HG02884 (cell line): ENCODE measurements around the gene IL22RA1.

Experiments
- ATAC-seq: cut with Tn5 transposase; IDR thresholded peaks from one replicate; pipeline ENCODE4 v1.9.1; 2021; ENCODE audit warnings: mild to moderate bottlenecking, moderate library complexity; ENCODE audit not compliant: unreplicated experiment

The IL22RA1 gene

GRCh38 chr1:24117722-24118409, 25.1 kb downstream of the IL22RA1 start:
- no peak for ATAC-seq

GRCh38 chr1:24117132-24117531, 25.8 kb downstream of the IL22RA1 start:
- no peak for ATAC-seq

DNA sequence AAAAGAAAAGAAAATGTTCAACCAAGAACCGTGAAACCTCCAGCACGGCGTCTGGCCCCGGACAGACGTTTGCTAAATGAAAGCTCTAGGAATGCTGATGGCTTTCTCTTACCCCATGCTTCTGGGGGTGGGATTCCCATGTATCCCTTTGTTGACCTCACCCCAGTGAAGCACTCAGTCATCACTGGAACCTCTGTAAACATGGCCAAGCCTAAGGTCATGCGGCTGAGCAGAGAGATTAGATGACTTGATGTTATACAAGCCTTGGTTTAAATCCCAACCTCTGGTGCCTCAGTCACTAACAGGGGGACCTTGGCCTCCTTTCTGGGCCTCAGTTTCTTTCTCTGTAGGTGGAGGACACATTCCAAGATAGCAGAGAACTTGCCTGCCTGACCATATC, 28.2 kb downstream of the IL22RA1 start:
- ATAC-seq, result no peak

DNA sequence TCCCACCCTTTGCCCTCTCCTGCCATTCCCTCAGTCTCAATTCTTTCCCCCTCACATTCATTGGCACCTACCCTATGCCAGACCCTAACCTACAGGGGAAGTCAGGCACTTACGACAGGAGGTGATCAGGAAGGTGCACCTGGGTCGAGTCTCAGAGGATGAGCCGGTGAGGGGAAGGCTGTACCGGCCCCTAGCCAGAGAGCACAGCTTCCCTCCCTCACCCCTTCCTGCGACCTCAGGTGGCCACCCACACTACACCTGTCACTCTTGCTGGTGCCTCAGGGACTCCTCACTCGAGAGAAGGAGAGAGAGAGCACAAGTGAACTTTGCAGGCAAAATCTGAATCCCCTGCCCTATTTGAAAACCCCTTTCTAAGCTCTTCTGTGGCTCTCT, 29.3 kb downstream of the IL22RA1 start:
- ATAC-seq, result no peak

DNA sequence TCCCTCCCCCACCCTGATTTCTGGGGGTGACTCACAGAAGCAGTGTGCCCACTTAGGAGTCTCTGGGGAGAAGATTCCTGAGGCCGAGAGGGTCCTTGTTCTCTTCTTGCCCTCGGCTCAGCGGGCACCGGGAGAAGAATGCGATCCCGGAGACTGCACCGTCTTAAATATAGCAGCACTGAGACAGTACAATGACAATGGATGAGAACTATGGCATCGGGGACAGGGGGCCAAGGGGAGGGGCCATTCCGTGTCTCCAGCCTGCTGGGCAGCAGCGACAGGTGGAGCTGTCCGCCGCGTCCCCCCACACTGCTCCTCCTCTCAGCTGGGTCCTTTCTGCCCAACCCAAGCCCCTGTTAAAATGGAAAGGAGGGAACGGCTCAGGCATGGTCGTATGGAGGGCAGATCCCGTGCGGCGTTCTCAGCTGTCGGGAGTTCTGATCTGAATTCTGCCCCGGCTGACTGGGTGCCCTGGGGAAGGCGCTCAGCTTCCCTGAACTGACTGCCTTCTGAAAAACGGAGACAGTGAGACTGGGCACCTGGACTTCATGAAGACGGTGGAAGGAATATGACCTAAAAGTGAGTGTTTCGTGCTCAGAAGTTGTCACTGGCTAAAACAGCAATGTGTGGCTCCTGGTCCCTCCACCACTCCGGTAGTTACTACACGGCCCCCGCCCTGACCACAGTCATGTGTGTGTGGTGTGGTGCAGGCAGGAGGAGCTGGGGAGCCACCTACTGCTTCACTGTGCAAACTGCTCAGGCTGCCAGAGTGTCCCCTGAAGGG, 30.8 kb downstream of the IL22RA1 start, which contains the start of gene MYOM3:
Gene MYOM3 (minus strand): TSS at position 140 of the 784 bp plus-strand sequence. CDS start 3,499 bp downstream, outside the sequence.
- ATAC-seq, result no peak

DNA sequence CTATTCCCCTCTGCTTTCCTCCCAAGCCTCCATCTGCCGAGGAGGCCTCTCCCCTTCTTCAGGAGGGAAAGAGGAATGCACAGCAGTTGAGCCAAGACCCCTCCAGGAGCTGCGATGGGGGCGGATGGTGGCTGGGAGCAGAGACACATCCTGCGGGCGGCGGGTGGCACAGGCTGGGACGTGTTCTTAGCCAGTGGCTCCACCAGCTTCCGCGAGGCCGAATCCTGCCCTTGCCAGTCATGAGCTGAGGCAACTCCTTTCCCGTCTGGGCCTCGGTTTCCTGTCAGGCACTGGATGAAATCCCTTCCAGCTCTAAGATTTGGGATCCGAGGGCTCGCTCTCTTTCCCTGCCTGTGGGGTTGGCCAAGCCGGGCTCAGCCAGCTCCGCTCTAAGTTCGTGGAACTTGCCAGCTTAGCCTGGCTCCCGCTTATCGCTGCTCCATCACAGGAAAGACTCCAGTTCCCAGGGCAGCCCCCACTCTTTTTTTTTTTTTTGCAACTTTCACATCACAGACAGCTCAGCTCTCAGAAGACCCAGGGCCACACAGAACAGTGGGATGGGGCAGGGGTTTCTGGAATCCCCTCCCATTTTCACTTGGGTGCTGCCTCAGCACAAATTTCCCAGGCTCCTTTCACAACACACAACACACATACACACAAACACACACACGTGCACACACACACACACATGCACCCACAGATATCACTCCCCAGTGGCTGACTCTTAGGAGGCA, 31.5 kb downstream of the IL22RA1 start:
- no peak for ATAC-seq

DNA sequence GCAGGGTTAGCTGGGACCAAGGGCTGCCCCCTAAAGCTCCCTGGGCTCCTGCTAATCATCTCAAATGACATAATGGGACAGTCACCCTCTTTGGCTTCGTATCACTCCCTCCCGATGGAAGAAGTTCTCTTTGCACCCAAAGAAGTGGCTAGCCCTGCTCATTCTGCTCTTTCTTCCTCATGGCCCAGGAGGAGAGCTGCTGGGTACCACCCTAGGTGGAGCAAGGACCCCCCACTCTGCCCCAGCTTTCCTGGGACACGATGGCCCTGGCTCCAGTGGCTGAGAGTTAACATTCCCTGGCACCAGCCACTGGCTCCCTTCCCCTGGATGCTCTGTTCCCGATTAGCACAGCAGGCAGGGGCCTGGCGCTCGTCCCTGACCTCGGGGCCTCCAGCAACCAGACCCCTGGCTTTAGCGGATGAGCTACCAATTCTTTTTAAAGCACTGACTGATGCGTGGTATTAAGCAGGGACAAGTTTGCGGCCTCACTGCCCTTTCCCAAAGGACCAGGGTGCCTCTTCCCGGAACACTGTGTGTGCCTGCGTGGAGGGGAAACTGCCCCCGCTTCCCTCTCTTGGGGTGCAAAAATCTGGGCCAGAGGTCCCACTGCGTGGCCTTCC, 32.2 kb downstream of the IL22RA1 start:
- ATAC-seq, result no peak

- no peak for ATAC-seq
Measured at GRCh38 chr1:24109686-24110475, 33.1 kb downstream of the IL22RA1 start.

DNA sequence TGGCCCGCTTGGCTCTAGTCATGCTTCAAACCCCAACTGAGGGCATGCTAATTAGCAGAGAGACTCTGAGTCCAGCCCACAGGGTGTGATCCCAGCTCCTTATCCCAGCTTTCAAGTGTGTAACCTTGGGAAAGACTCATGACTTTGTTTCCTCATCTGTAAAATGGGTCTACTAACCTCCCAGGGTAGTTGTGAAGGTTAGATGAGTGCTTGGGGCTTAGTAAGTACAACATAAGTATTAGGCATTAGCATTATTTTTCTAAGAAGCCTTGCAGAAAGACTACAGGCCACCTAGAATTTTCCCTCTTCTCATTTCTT, 33.8 kb downstream of the IL22RA1 start:
- no peak for ATAC-seq

DNA sequence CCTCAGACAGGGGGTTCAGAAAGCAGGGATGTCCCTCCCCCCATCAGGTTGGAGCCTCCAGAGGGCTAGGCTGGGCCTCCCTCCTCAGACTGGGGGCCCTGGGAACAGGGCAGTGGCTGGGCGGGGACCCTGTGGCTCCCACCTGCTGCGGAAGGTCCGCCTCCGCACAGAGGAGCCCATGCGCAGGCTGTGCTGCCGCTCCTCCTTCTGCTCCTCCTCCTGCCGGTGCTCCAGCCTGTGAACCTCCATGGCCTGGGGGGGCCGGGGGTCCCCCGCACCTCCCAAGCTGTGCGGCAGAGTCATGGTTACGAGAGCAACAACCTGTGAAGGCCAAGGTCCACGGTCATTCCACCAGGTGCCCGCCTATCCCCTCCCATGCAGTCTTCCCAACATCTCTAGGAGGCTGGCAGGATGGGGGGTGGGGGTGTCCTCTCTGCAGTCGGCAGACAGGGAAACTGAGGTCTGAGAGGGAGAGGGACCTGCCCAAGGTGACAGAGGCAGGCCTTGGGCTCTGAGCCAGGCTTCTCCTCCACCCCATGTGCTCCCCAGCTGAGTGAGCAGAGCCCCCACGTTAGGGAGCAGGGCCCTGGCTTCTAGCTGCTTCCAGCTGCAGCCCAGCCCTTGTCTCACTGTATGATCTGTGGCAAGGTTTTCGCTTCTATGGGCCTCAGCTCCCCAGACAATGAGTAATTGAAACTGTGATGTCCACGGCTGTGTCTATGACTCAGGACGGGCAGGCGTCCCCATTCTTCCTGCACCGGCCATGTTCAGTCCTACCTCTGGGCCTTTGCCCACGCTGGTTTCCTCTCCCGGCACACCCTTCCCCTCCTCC, 34.4 kb downstream of the IL22RA1 start:
- ATAC-seq, result no peak

GRCh38 chr1:24107462-24108138, 35.3 kb downstream of the IL22RA1 start:
- ATAC-seq, result no peak

DNA sequence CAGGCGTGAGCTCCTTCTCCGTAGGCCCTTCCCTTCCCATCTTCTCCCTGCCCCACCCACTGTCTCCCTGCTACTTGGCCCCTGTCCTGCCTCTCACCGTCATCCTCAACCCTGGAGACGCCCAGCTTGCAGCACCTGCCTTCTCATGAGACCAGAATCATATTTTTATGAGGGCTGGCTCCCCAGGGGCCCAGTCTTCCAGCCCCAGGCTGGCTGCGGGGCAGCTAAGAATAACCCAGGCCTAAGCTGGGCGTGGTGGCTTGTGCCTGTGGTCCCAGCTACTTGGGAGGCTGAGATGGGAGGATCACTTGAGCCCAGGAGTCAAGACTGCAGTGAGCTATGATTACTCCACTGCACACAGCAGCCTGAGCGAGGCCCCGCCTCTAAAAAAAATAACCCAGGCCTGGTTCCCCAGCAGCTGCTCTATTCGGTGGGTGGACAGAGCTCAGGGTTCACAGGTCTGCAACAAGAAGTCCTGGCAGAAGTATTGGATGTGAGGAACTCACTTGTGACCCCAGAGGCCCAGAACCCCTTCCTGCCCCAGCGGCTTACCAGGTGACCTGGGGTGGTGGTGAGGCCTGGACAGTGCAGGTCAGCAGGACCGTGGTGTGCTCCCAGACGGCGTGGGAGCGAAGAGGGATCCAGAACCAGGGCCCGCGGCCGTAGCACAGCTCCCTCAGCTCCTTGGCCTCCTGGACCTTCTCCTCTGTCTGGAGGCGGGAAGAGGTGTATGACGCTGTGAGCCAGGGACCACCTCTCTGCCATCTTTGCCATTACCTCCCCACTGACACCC, 37.4 kb downstream of the IL22RA1 start:
- ATAC-seq, result no peak

- no peak for ATAC-seq
Measured at GRCh38 chr1:24104854-24105253, 38.1 kb downstream of the IL22RA1 start.

DNA sequence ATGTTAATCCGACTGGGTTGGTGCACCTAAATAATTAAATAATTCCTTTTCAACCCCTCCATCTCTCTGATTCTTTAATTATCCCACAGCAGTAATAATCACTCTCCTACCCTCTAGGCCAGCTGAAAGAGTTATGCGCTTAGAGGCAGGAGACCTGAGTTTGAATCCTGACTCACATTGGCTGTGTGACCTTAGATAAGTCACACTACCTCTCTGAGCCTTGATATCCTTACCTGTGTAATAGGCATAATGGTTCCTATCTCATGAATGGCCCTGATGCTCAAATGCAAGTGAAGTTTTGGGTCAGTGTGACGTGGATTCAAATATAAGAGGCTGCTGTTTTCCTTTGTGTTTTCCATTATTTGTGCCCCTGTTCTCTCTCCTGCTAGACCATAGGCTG, 39.1 kb downstream of the IL22RA1 start:
- ATAC-seq, result no peak

DNA sequence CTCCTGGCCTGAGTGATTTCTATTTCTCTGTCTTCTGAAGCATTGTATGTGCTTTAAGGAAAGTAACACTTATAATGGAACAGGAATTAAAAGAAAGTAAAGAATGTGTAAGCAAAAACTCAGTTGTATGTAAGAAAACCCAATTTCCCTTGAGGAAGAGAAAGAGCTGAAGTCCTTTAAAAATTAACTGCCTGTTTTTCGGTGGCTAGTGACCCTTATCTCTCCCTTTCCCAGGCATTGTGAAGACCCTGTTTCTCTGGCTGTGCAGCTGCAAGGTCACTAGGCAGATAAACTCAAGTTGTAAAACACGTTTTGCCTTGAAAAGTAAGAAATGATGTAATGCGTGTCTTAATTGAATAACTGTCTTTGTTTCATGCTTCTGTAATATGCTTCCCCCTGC, 39.5 kb downstream of the IL22RA1 start:
- ATAC-seq, result no peak

- ATAC-seq, result no peak
Measured at GRCh38 chr1:24102961-24103360, 40.0 kb downstream of the IL22RA1 start.

DNA sequence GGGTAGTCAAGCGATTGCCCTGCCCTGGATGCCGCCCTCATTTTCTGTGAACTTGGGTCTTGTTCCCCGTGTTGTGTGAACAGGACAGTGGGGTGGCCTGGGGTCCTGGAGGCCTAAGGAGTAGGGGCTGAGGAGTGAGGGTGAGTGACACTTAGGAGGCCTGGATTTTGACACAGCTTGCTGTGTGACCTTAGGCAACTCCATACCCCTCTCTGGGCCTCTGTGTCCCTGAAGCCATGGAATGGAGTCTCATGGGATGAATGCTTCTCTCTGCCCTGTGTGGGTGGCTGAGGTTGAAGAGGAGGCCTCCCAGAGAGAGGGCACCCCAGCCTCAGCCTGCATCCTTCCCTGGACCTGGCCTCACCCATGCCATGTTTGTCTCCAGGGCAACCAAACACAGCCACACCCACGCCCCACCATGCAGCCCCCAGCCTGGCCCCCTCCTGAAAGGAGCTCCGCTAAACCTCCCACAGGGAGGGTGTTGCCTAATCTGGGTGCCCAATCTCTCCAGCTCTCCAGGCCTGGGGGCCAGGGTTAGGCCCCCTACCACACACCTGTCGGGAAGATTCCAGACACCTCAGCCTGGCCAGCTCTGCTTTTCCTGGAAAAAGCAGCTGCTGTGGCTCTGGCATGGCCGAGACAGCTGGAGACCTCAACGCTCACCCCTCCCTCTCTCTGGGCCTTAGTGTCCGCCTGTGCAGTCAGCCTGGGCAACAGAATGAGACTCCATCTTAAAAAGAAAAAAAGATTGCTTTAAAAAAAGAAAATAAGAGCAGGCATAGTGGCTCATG, 40.9 kb downstream of the IL22RA1 start:
- no peak for ATAC-seq
